GM23248 (cell line): Measurements from ENCODE around the gene HIF1A. TPM values are rescaled to one million over a fixed set of nuclear protein-coding genes. Genes with fewer than 3 reads are reported as not detected.

Experiments
- DNase-seq: peaks from one replicate; pipeline ENCODE4 v3.0.0-alpha.2; 2015
- H2AFZ ChIP-seq: fragments of 200-600 bp; sonication (generic); 2 replicates; pipeline ENCODE4 v1.6.1; 2016; ENCODE audit warnings: antibody characterized with exemption
- H3F3A ChIP-seq: fragments of 200-600 bp; sonication (generic); 2 replicates; pipeline ENCODE4 v1.6.1; 2016; ENCODE audit warnings: mild to moderate bottlenecking, antibody characterized with exemption, mixed run types; ENCODE audit not compliant: insufficient read depth
- H3K27ac ChIP-seq: fragments of 200-600 bp; sonication (generic); 2 replicates; pipeline ENCODE4 v1.5.1; 2016; ENCODE audit warnings: mild to moderate bottlenecking
- H3K27me3 ChIP-seq: fragments of 200-600 bp; sonication (generic); replicated peaks from 2 replicates; pipeline ENCODE4 v1.6.1; 2016; ENCODE audit warnings: mild to moderate bottlenecking; ENCODE audit not compliant: insufficient read depth
- H3K36me3 ChIP-seq: fragments of 200-600 bp; sonication (generic); 2 replicates; pipeline ENCODE4 v1.6.1; 2016; ENCODE audit warnings: low read depth, mild to moderate bottlenecking
- H3K4me1 ChIP-seq: fragments of 200-600 bp; sonication (generic); 2 replicates; pipeline ENCODE4 v1.6.1; 2016; ENCODE audit warnings: mild to moderate bottlenecking; ENCODE audit not compliant: insufficient read depth
- H3K4me2 ChIP-seq: fragments of 200-600 bp; sonication (generic); one replicate; pipeline ENCODE4 v1.6.1; 2016; ENCODE audit warnings: mild to moderate bottlenecking; ENCODE audit not compliant: unreplicated experiment
- H3K4me3 ChIP-seq: fragments of 200-600 bp; sonication (generic); 2 replicates; pipeline ENCODE4 v1.5.1; 2016; ENCODE audit warnings: mild to moderate bottlenecking
- H3K79me2 ChIP-seq: fragments of 200-600 bp; sonication (generic); 2 replicates; pipeline ENCODE4 v1.6.1; 2016; ENCODE audit warnings: mild to moderate bottlenecking; ENCODE audit not compliant: insufficient read depth
- H3K9ac ChIP-seq: fragments of 200-600 bp; sonication (generic); 2 replicates; pipeline ENCODE4 v1.6.1; 2016; ENCODE audit warnings: mild to moderate bottlenecking
- H3K9me2 ChIP-seq: fragments of 200-600 bp; sonication (generic); 2 replicates; pipeline ENCODE4 v1.6.1; 2016; ENCODE audit warnings: mixed run types, mild to moderate bottlenecking, moderate library complexity; ENCODE audit not compliant: insufficient read depth
- H3K9me3 ChIP-seq: fragments of 200-600 bp; sonication (generic); one replicate; pipeline ENCODE4 v1.6.1; 2017; ENCODE audit warnings: low read depth
- H4K20me1 ChIP-seq: fragments of 200-600 bp; sonication (generic); 2 replicates; pipeline ENCODE4 v1.6.0; 2016; ENCODE audit not compliant: insufficient read depth
- EZH2 ChIP-seq: fragments of 200-600 bp; sonication (generic); IDR thresholded peaks from 2 replicates; pipeline ENCODE4 v1.6.1; 2018; ENCODE audit warnings: antibody characterized with exemption, mild to moderate bottlenecking; ENCODE audit not compliant: insufficient read depth, poor library complexity, severe bottlenecking
- EZH2phosphoT487 ChIP-seq: fragments of 200-600 bp; sonication (generic); IDR thresholded peaks from 2 replicates; pipeline ENCODE4 v1.6.1; 2018; ENCODE audit warnings: antibody characterized with exemption, moderate library complexity, mild to moderate bottlenecking, low read depth; ENCODE audit not compliant: insufficient read depth
- WGBS, 2 experiments: methylation state at CpG; one replicate each; pipeline ENCODE4 v1.1.6; 2015 to 2017; ENCODE audit warnings: low lambda C conversion rate in 2 of 2, low coverage in 1 of 2; ENCODE audit errors: missing lambda C conversion rate in 2 of 2; 5-methylcytosine and 5-hydroxymethylcytosine counted together
- in situ Hi-C: fragments of 300-500 bp; cut with MboI; formaldehyde crosslinking; loops from 2 replicates; pipeline ENCODE4 v1.15.0; 2020
- polyA plus RNA-seq: library from polyadenylated mRNA; unstranded; fragments of >200 nt; fragmentation: Nextera tagmentation; extraction: Ambion mirVana; gene quantifications from 2 replicates; pipeline ENCODE4 v1.2.1, GENCODE V29; 2016
- total RNA-seq: library from RNA; depleted of rRNA; stranded (reverse); fragments of >200 nt; shearing (Covaris generic); gene quantifications from 2 replicates; pipeline ENCODE4 v1.2.3, GENCODE V29; 2014; rRNA removed

HIF1A gene
- total and polyA plus RNA-seq, 2 experiments from 2014 or later = 907 to 1,114 TPM

GRCh38 chr14:61774861-61775260 is 79.5 kb downstream of the HIF1A start:
- WGBS, 2 experiments = 95 to 100% methylated on average over 1 of the region's 1 CpG
- no peaks in the 10 kb centered on the region for H3K9me2 ChIP-seq
- H3F3A ChIP-seq = peaks cover 13% of the 10 kb centered on the region; the same call in 1 of the 2 replicates
- H2AFZ ChIP-seq = no peak overlapping the region
- no peaks in the 10 kb centered on the region for H3K4me1 ChIP-seq
- DNase-seq = no peak
- H4K20me1 ChIP-seq = no peaks in the 10 kb centered on the region
- peaks cover 74% of the 10 kb centered on the region for H3K36me3 ChIP-seq
- no peak overlapping the region for H3K4me2 ChIP-seq
- H3K9ac ChIP-seq = no peak overlapping the region
- no peak overlapping the region for H3K4me3 ChIP-seq
- no peaks in the 10 kb centered on the region for H3K9me3 ChIP-seq
- no peak overlapping the region for H3K27ac ChIP-seq
- in situ Hi-C loops = loop anchor here (25.0 kb wide), 1 partner anchor 313 kb away; no protein-coding TSS in a partner anchor
- TF ChIP-seq EZH2phosphoT487 (no peak), EZH2 (no peak)
- peaks cover 77% of the 10 kb centered on the region for H3K79me2 ChIP-seq
- no peaks in the 10 kb centered on the region for H3K27me3 ChIP-seq

- TF ChIP-seq EZH2 = no peak
- no peak for TF ChIP-seq EZH2phosphoT487
- H3K27me3 ChIP-seq = no peaks in the 10 kb centered on the region
- no peaks in the 10 kb centered on the region for H3K4me1 ChIP-seq
- H3K9me2 ChIP-seq = no peaks in the 10 kb centered on the region
- H2AFZ ChIP-seq = no peak overlapping the region
- H3K9me3 ChIP-seq = no peaks in the 10 kb centered on the region
- H3K4me2 ChIP-seq = no peak overlapping the region
- in situ Hi-C loops = no loop called here
- no peak overlapping the region for H3K4me3 ChIP-seq
- peaks cover 58% of the 10 kb centered on the region for H3K79me2 ChIP-seq
- no peak for DNase-seq
- 71 to 86% methylated on average over 3 of the region's 3 CpGs for WGBS, 2 experiments
- H3F3A ChIP-seq = peaks cover 8% of the 10 kb centered on the region; the same call in 1 of the 2 replicates
- peaks cover 94% of the 10 kb centered on the region for H3K36me3 ChIP-seq
- H3K27ac ChIP-seq = no peak overlapping the region
- no peaks in the 10 kb centered on the region for H4K20me1 ChIP-seq
- H3K9ac ChIP-seq = no peak overlapping the region
These were observed 84.8 kb downstream of the HIF1A start for GRCh38 chr14:61780125-61780524.

- peaks cover 4% of the 10 kb centered on the region; the same call in 1 of the 2 replicates for H3F3A ChIP-seq
- H3K4me1 ChIP-seq = no peaks in the 10 kb centered on the region
- no peaks in the 10 kb centered on the region for H3K9me2 ChIP-seq
- in situ Hi-C loops = no loop called here
- H3K4me2 ChIP-seq = no peak overlapping the region
- DNase-seq = no peak
- H3K79me2 ChIP-seq = no peaks in the 10 kb centered on the region
- no peak for TF ChIP-seq EZH2phosphoT487
- TF ChIP-seq EZH2 = no peak
- no peak overlapping the region for H3K27ac ChIP-seq
- H3K9me3 ChIP-seq = no peaks in the 10 kb centered on the region
- H3K36me3 ChIP-seq = peaks cover 33% of the 10 kb centered on the region
- H3K27me3 ChIP-seq = no peaks in the 10 kb centered on the region
- H2AFZ ChIP-seq = no peak overlapping the region
- no peak overlapping the region for H3K4me3 ChIP-seq
- no peak overlapping the region for H3K9ac ChIP-seq
- 96 to 98% methylated on average over 5 of the region's 5 CpGs for WGBS, 2 experiments
- H4K20me1 ChIP-seq = no peaks in the 10 kb centered on the region
These were observed 102.0 kb downstream of the HIF1A start for GRCh38 chr14:61797309-61797708.

Other genes starting within 250 kb of the HIF1A start
- gene SNAPC1, start 66.9 kb downstream of the HIF1A start, total RNA-seq = 32.1 and 35.9 TPM in 2 replicates
- 41.0 and 41.6 TPM in 2 replicates for gene SNAPC1, start 66.9 kb downstream of the HIF1A start, polyA plus RNA-seq
- 0.32 and 0.51 TPM in 2 replicates for gene SYT16, start 117.2 kb downstream of the HIF1A start, total RNA-seq
- gene SYT16, start 117.2 kb downstream of the HIF1A start, polyA plus RNA-seq = 0.21 and 0.30 TPM in 2 replicates